HepG2 (cell line): Measurements from ENCODE around the gene DOCK11. TPM values are rescaled to one million over a fixed set of nuclear protein-coding genes. Genes with fewer than 3 reads are reported as not detected.

Experiments
- CEBPZ ChIP-seq: IDR thresholded peaks from 2 replicates; pipeline ENCODE4 v1.6.1; 2012; ENCODE audit warnings: low read length, improper control_type of control experiment
- CENPX ChIP-seq: sonication (generic); formaldehyde crosslinking; IDR thresholded peaks from 2 replicates; pipeline ENCODE4 v1.9.0; 2021; ENCODE audit warnings: mild to moderate bottlenecking, missing genetic modification reagents, moderate library complexity
- FOXM1 ChIP-seq: sonication (generic); formaldehyde crosslinking; IDR thresholded peaks from 2 replicates; pipeline ENCODE4 v1.5.0; 2020; ENCODE audit warnings: missing genetic modification reagents
- SKI ChIP-seq: fragments of 450-650 bp; IDR thresholded peaks from one replicate; pipeline ENCODE4 v1.6.1; 2018; ENCODE audit warnings: mild to moderate bottlenecking; ENCODE audit not compliant: partially characterized antibody
- SKIL ChIP-seq: sonication (generic); formaldehyde crosslinking; IDR thresholded peaks from 2 replicates; pipeline ENCODE4 v1.8.0; 2022; ENCODE audit warnings: missing genetic modification reagents, mild to moderate bottlenecking, moderate library complexity, borderline replicate concordance
- SP1 ChIP-seq, 2 experiments: fragments of 450-650 bp in 1 of 2; sonication (generic) in 1 of 2; formaldehyde crosslinking in 1 of 2; IDR thresholded peaks; 2 replicates each; pipeline versions ENCODE4 v1.4.0 to v1.6.1; 2016 to 2020; ENCODE audit warnings: missing genetic modification reagents in 1 of 2
- THYN1 ChIP-seq: sonication (generic); formaldehyde crosslinking; IDR thresholded peaks from 2 replicates; pipeline ENCODE4 v1.8.1; 2023; ENCODE audit warnings: low read depth, mild to moderate bottlenecking, moderate library complexity, missing genetic modification reagents, borderline replicate concordance
- ZNF652 ChIP-seq: IDR thresholded peaks from 2 replicates; pipeline ENCODE4 v1.6.1; 2016; ENCODE audit warnings: low read depth, borderline replicate concordance
- ZNF704 ChIP-seq: sonication (generic); formaldehyde crosslinking; IDR thresholded peaks from 2 replicates; pipeline ENCODE4 v1.8.1; 2023; ENCODE audit warnings: mild to moderate bottlenecking, inconsistent platforms, moderate library complexity, missing genetic modification reagents, borderline replicate concordance
- ZNF781 ChIP-seq: sonication (generic); formaldehyde crosslinking; IDR thresholded peaks from 2 replicates; pipeline ENCODE4 v1.5.1; 2020; ENCODE audit warnings: borderline replicate concordance, mild to moderate bottlenecking, missing genetic modification reagents; ENCODE audit errors: not compliant biosample characterization
- polyA plus RNA-seq, 8 experiments: library from polyadenylated mRNA; depleted of rRNA in 3 of 8; stranded (reverse) in 7 of 8; unstranded in 1 of 8; fragments of >200 nt; fragmentation: Illumina TruSeq in 4 of 8; extraction: Trizol in 4 of 8; gene quantifications; 2 replicates each; pipeline versions ENCODE4 v1.2.1 to v1.2.3, GENCODE V29; 2011 to 2016; ENCODE audit warnings: low read depth in 4 of 8, missing spikeins in 1 of 8, mixed read lengths in 1 of 8; ENCODE audit not compliant: insufficient read depth in 1 of 8
- total RNA-seq, 5 experiments: library from RNA; depleted of rRNA; stranded (reverse); fragments of >200 nt; fragmentation: Illumina TruSeq; extraction: Trizol; gene quantifications; 2 replicates each; pipeline ENCODE4 v1.2.3, GENCODE V29; 2016; ENCODE audit warnings: low read depth in 1 of 5

DOCK11 gene
- total and polyA plus RNA-seq, 2 of the 13 experiments (the other 11 are each of a cell fraction or from before 2014, with no cell fraction given) = 0.02 to 0.12 TPM

- no peak for TF ChIP-seq CEBPZ
- TF ChIP-seq CENPX (CRISPR knock-in tag) = no peak
- TF ChIP-seq ZNF781 (CRISPR knock-in tag) = no peak
- no peak for TF ChIP-seq SKI
- TF ChIP-seq SKIL (CRISPR knock-in tag) = no peak
- peak; percentile 92 for TF ChIP-seq ZNF652
- TF ChIP-seq THYN1 = no peak
- TF ChIP-seq FOXM1 = no peak
- TF ChIP-seq ZNF704 (CRISPR knock-in tag) = no peak
- no peak for TF ChIP-seq SP1 (IDR thresholded peaks at IDR 0.05)
- no peak for TF ChIP-seq SP1 (CRISPR knock-in tag; IDR thresholded peaks at IDR 0.05)
These were observed 229.2 kb downstream of the DOCK11 start (continued) for GRCh38 chrX:118724775-118725174.
